Cardiac fibroblast (primary cell): ENCODE data around the gene ARHGAP9.

Experiments used
- DNase-seq, 2 donors: peaks; one replicate each; pipeline versions ENCODE4 v3.0.0 to v3.0.0-alpha.2; 2010; ENCODE audit warnings: low read depth in 2 of 2
- H3K4me3 ChIP-seq, 2 donors: replicated peaks in 1 of 2; 1 replicate in 1 of 2; 2 replicates in 1 of 2; pipeline ENCODE4 v1.5.1; 2011; ENCODE audit warnings: low read depth in 2 of 2, low read length in 2 of 2, mild to moderate bottlenecking in 2 of 2, moderate library complexity in 1 of 2
- TF ChIP-seq, protein P1 (sequence below): IDR thresholded peaks from one replicate; pipeline ENCODE4 v1.5.1; 2011; ENCODE audit warnings: low read depth, mild to moderate bottlenecking, low read length, inconsistent platforms

ARHGAP9 gene

DNA sequence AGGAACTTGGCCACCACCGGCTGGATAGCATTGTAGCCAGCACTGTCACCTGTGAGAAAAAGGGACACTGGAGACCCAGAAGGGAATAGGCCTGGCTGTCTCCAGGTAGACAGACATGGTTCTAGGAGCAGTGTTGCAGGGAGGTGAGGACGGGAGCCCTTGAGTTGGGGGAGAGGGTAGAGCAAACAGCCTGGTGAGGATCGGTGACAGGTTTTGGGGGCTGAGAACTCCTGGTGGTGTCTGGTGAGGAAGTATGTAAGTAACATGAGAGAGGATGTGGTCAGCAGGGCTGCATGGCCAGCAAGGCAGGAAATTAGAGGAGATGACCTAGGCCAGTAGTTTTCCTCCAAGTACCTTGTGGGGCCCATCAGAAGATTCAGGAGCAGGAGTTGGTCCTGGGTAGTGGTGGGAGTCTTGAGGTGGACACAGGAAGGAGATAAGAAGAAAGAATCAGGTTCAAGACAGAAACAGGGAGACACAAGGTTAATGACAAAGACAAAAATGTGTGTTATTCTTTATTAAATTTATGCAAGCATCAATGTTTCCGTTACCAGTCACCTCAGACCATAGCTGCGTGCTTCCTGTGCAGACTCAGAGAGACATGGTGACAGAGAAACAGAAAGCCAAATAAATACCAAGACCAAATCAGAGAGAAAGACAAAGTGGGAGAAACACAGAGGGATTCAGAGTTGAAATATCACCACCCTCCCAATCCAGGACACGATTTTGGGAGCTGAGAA lies at the start of gene ARHGAP9:
Gene ARHGAP9 (minus strand): TSS at position 491 of the 740 bp plus-strand sequence. CDS start 460 bp downstream, at position 31.
- no peak for DNase-seq
- no peak within 1 kb of the TSS for H3K4me3 ChIP-seq
- TF ChIP-seq, protein P1, sequence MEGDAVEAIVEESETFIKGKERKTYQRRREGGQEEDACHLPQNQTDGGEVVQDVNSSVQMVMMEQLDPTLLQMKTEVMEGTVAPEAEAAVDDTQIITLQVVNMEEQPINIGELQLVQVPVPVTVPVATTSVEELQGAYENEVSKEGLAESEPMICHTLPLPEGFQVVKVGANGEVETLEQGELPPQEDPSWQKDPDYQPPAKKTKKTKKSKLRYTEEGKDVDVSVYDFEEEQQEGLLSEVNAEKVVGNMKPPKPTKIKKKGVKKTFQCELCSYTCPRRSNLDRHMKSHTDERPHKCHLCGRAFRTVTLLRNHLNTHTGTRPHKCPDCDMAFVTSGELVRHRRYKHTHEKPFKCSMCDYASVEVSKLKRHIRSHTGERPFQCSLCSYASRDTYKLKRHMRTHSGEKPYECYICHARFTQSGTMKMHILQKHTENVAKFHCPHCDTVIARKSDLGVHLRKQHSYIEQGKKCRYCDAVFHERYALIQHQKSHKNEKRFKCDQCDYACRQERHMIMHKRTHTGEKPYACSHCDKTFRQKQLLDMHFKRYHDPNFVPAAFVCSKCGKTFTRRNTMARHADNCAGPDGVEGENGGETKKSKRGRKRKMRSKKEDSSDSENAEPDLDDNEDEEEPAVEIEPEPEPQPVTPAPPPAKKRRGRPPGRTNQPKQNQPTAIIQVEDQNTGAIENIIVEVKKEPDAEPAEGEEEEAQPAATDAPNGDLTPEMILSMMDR = no peak

DNA sequence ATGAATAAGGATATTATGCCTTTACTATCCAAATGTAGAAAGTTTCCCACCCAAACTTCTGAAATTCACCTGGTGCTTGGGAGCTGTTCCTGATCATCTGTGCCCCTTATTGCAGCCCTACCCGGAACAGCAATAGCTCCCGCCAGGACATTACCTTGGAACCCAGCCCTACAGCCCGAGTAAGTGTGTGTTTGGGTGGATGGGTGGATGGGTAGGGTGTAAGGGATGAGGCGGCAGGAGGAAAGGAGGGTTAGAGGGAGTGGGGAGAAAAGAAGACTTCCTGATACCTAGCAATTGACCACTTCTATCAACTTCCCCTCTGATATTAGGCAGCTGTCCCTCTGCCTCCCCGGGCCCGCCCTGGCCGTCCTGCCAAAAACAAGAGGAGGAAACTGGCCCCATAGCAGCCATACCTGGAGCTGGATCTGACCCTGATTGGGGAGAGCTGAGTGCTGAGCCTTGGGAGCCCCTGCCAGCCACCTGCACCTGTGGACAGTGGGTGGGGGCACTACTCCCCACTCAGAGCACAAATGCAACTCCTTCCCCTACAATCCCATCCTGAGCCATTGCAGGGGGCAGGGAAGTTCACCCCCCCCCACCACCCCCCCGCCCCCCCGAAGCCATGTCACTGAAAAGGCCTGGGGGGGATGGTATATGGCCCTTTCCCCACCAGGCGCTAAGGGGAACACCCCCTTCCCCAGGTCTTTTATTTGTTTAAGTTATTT lies 49.3 kb upstream of the ARHGAP9 start:
- H3K4me3 ChIP-seq = no peak overlapping the region
- DNase-seq = no peak
- TF ChIP-seq, protein P1 = no peak

DNA sequence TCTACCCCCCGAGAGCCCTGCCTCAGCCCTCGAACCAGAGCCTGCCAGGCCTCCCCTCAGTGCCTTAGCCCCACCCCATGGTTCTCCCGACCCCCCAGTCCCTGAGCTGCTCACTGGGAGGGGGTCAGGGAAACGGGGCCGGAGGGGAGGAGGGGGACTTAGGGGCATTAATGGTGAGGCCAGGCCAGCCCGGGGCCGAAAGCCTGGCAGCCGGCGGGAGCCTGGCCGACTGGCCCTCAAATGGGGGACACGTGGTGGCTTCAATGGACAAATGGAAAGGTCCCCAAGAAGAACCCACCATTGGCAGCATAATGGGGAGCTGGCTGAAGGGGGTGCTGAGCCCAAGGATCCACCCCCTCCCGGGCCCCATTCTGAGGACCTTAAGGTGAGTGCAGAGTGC lies 48.5 kb upstream of the ARHGAP9 start:
- TF ChIP-seq, protein P1 = no peak
- no peak overlapping the region for H3K4me3 ChIP-seq
- no peak for DNase-seq

DNA sequence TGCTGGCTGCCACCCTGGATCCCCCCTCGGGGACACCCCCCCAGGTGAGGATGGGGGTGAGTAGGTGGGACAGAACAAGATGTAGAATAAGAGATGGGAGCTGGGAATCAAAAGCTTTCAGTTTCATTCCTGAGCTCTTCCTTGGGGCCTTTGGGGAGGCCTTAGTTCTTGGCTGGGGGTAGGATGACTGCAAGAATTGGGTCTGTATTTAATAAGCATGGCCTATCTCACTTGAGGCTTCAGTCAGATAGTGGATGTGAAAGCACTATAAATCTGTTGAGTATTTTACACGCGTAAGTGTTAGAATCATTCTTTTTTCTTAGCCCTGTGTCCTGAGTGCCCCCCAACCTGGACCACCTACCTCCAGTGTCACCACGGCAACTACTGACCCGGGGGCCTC lies 47.5 kb upstream of the ARHGAP9 start:
- DNase-seq = no peak
- TF ChIP-seq, protein P1 = no peak
- no peak overlapping the region for H3K4me3 ChIP-seq

DNA sequence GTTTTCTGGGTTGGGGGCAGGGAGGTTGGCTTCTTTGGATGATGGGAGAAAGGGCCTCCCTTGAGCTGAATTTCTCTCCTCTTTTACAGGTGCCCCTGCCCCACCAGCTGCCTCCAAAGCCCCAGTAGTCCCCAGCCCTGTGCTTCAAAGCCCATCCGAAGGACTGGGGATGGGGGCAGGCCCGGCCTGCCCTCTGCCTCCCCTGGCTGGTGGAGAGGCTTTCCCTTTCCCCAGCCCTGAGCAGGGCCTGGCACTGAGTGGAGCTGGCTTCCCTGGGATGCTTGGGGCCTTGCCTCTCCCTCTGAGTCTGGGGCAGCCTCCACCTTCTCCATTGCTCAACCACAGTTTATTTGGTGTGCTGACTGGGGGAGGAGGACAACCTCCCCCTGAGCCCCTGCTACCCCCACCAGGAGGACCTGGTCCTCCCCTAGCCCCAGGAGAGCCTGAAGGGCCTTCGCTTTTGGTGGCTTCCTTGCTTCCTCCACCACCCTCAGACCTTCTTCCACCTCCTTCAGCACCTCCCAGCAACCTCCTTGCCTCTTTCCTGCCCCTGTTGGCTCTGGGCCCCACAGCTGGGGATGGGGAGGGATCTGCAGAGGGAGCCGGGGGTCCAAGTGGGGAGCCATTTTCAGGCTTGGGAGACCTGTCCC lies 46.9 kb upstream of the ARHGAP9 start:
- H3K4me3 ChIP-seq = no peak overlapping the region
- TF ChIP-seq, protein P1 = no peak
- no peak for DNase-seq

DNA sequence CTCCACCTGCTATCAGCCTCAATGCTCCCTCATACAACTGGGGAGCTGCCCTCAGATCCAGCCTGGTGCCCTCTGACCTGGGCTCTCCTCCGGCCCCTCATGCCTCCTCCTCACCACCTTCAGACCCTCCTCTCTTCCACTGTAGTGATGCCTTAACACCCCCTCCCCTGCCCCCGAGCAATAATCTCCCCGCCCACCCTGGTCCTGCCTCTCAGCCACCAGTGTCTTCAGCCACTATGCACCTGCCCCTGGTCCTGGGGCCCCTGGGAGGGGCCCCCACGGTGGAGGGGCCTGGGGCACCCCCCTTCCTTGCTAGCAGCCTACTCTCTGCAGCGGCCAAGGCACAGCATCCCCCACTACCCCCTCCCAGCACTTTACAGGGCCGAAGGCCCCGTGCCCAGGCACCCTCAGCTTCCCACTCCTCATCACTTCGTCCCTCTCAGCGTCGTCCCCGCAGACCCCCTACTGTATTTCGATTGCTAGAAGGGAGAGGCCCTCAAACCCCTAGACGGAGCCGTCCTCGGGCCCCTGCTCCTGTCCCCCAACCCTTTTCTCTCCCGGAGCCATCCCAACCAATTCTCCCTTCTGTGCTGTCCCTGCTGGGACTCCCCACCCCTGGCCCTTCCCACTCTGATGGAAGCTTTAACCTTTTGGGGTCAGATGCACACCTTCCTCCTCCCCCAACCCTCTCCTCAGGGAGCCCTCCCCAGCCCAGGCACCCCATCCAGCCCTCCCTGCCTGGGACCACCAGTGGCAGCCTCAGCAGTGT lies 46.1 kb upstream of the ARHGAP9 start:
- no peak overlapping the region for H3K4me3 ChIP-seq
- DNase-seq = no peak
- TF ChIP-seq, protein P1 = no peak
